RPMI8226 (cell line): ENCODE results near the gene SLC35A5.

ENCODE experiments used
- DNase-seq: peaks from one replicate; pipeline ENCODE4 v3.0.0-alpha.2; 2015

SLC35A5 gene

DNA sequence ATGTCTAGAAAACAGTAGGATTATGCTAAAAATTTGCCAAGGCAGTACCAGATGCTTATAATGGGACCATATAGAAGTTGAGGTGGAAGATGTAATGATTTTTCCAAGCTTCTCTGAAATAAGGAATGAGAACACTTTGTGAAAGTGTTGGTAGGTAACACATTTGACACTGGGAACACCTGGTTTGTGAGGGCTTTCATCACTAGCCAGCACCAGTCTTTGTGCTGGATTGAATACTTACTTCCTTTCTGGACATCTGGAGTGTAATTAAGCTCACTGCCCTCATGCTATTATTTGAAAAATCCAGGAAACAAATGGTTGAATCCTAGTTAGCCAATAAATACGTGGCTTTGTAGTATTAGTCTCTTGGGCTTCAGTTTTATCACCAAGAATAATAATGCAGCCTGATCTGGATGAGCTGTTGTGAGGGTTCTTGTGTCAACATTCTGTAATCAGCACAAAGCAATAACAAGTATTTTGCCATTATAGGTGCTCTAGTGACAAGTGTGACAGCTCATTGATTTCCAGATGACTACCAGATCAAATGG lies 66.1 kb downstream of the SLC35A5 start:
- DNase-seq: no peak

DNA sequence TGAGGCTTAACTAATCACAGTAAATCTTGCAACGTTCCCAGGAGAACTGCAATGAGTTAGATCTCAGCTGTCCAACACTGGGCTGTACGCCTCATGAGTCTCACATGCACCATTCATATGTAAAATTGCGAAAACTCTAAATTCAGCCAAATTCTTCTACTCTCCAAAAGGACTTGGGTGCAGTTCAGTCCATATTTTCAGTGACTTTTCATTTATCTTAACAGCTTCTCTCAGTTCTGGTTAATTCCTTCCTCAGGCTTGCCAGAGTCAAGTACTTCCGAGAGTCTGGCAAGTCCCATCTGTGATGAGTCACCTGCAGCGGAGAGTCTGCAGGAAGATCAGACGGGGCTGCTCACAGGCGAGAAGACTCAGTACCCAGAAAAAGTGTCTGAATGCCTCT lies 67.6 kb downstream of the SLC35A5 start:
- DNase-seq: peak; percentile 27

DNA sequence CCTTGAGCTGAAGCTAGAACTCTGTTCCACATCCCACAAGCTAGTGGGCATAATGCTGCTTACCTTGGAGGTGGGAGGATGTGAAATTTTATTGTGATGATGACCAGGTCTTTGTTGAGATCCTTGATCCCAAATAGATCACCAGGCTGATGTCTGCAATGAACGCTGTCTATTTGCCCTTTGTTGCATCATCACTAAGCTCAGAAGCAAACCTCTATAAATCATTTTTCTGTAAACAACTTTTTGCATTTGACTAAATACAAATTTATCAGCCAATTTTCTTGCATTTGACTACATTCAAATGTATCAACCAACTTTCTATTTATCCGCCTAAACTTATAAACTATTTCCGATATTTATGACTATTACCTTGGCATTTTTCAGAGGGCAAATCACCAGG lies 69.4 kb downstream of the SLC35A5 start:
- no peak for DNase-seq

DNA sequence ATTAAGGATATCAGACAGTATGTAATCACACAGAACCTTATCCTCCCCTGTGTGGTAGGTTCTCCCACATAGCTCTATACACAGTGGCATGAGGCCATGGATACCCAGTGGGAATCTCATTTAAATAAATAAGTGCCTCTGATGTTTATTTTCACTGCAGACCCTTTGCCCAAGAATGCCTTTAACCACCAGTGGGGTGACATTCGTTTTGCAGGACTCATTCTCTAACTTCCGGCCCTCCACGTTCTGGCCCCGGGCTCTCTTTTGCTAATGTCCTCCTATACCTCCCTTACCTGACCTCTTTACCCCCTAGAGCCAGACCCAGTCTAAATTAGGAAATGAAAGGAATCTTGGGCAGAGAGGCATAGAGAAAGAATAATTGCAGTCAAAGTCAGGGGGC lies 70.8 kb downstream of the SLC35A5 start:
- DNase-seq: no peak

DNA sequence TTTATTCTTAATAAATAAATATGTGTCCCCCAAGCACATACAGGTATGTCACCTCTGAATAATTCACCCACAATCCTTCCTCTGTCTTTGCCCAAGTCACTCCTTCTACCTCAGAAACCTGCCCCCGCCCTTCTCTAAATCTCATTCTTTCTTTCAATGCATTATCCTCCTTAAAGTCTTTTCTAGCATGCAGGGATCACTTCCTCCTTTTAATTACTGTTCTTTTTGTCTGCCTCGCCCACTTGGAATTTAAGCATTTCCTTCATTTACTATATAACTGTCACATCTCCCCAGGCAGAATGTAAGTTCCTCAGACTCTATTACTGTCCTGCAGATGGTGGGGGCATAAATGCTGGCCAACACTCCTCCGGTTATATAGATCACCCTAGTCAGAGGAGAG lies 71.3 kb downstream of the SLC35A5 start:
- DNase-seq: no peak

DNA sequence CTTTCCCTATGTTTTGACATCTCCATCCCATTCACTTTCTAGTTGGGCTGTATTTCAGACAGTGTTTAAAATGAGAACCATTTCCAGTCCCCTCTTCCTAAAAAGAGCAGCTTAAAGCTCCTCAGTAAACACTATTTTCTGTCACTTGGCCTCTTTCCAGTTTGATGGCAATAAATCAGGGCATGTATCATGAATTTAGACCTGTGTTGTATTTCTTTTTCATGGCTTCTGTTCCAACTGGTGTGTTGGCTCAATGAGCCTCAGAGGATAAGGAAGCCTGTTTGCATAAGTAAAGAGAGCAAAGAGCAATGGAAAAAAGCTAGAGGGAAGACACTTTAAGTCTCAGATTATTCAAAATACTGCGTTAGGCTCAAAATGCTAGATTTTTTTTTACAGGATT lies 71.9 kb downstream of the SLC35A5 start:
- DNase-seq: no peak

DNA sequence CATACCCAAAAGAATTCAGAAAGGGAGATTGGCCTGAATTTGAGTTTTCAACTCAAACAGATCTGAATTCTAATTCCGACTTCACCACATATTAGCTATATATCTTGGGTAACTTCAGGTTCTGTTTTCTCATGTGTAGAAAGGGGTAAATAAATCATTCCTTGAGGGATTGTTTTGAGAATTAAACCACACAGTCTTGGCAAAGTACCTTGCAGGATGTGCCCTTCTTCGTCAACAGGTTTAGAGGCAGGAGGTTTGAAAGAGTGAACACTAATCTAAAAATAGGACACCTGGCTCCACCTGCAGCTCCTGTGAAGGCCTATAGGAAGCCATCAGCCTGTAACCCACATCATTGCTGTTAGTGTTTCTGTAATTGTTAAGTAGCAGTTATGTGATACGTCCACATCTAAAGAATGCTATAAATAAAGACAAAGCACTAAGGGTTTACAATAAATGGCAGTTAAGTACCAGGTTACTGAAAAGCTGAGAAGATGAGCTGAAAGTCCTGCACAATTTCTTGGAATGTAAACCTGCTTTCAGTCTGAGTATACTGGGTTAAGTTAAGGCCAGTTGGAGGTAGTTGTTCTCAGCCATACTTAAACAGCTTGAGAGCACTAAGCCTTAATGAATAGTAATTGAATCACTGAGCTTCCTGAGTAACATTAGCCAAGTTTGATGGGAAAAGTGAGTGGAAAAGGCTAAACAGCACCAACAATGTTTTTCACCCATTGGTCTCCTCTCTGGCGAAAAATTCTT lies 73.1 kb downstream of the SLC35A5 start:
- DNase-seq: peak; percentile 48
